Transverse colon (tissue), 4 donors: Measurements from ENCODE around the gene ERI2. TPM values are rescaled to one million over a fixed set of nuclear protein-coding genes. Genes with fewer than 3 reads are reported as not detected.

Experiments
- DNase-seq: peaks from one replicate; pipeline ENCODE4 v3.0.0-alpha.2; 2019
- H3K27ac ChIP-seq, 4 donors: fragments of 200-600 bp; sonication (generic); 2 replicates each; pipeline ENCODE4 v1.5.1; 2016 to 2018; ENCODE audit warnings: inconsistent platforms in 4 of 4
- H3K27me3 ChIP-seq: fragments of 200-600 bp; sonication (generic); 2 replicates; pipeline ENCODE4 v1.5.1; 2017; ENCODE audit warnings: inconsistent platforms
- H3K36me3 ChIP-seq, 4 donors: fragments of 200-600 bp; sonication (generic); 2 replicates each; pipeline ENCODE4 v1.5.1; 2017 to 2019; ENCODE audit warnings: inconsistent platforms in 4 of 4
- H3K4me1 ChIP-seq, 4 donors: fragments of 200-600 bp; sonication (generic); 2 replicates each; pipeline ENCODE4 v1.5.1; 2017 to 2020; ENCODE audit warnings: inconsistent platforms in 4 of 4
- H3K4me3 ChIP-seq, 4 donors: fragments of 200-600 bp; sonication (generic); 1 replicate in 1 of 4; 2 replicates in 3 of 4; pipeline versions ENCODE4 v1.5.1 to v1.6.1; 2017 to 2019; ENCODE audit warnings: inconsistent platforms in 4 of 4
- H3K9me3 ChIP-seq, 2 donors: fragments of 200-600 bp; sonication (generic); 2 replicates each; pipeline ENCODE4 v1.5.1; 2017 to 2019; ENCODE audit warnings: inconsistent platforms in 2 of 2
- EP300 ChIP-seq: sonication (generic); formaldehyde crosslinking; IDR thresholded peaks from one replicate; pipeline ENCODE4 v1.6.1; 2017; ENCODE audit warnings: antibody characterized with exemption, low read depth
- POLR2A ChIP-seq: fragments of 450-650 bp; IDR thresholded peaks from one replicate; pipeline ENCODE4 v1.6.1; 2016; ENCODE audit warnings: antibody characterized with exemption, mild to moderate bottlenecking, moderate library complexity
- POLR2AphosphoS5 ChIP-seq, 3 donors: sonication (generic); formaldehyde crosslinking; IDR thresholded peaks; one replicate each; pipeline ENCODE4 v1.6.1; 2016; ENCODE audit warnings: antibody characterized with exemption in 3 of 3
- WGBS, 2 donors: methylation state at CpG; one replicate each; pipeline ENCODE4 v1.1.5; 2018; ENCODE audit warnings: low coverage in 1 of 2; 5-methylcytosine and 5-hydroxymethylcytosine counted together
- in situ Hi-C, 4 donors: fragments of 200-750 bp; cut with MboI; loops; one replicate each; pipeline versions ENCODE4 v1.15.0 to v1.15.1; 2017; ENCODE audit warnings: low sequenced_read_pairs in 3 of 4, low pct_ligation_motif_present in 1 of 4, low pct_unique_long_range_greater_than_20kb in 1 of 4
- intact Hi-C: fragments of 100-400 bp; cut with DNase I; formaldehyde crosslinking; loops from one replicate; pipeline ENCODE4 v1.15.1; 2023; ENCODE audit warnings: low total_unique reads
- total RNA-seq, 4 donors: library from RNA; depleted of rRNA; stranded (reverse); fragments of >200 nt; gene quantifications; one replicate each; pipeline ENCODE4 v1.1.0, GENCODE V29; 2016
- TF ChIP-seq, protein P1 (sequence below), 5 experiments: fragments of 200-600 bp in 3 of 5; fragments of 450-650 bp in 2 of 5; sonication (generic) in 3 of 5; IDR thresholded peaks; 1 replicate in 2 of 5; 2 replicates in 3 of 5; pipeline ENCODE4 v1.5.1; 2016 to 2017; ENCODE audit warnings: antibody characterized with exemption in 5 of 5, inconsistent platforms in 3 of 5, mild to moderate bottlenecking in 2 of 5, moderate library complexity in 1 of 5

ERI2 gene
- total RNA-seq, 4 donors from 2014 or later: 9.0 to 55.1 (median 30.0) TPM

- TF ChIP-seq POLR2A (no peak), EP300 (no peak), POLR2AphosphoS5 (IDR thresholded peaks at IDR 0.05) (no peak)
- TF ChIP-seq, protein P1, sequence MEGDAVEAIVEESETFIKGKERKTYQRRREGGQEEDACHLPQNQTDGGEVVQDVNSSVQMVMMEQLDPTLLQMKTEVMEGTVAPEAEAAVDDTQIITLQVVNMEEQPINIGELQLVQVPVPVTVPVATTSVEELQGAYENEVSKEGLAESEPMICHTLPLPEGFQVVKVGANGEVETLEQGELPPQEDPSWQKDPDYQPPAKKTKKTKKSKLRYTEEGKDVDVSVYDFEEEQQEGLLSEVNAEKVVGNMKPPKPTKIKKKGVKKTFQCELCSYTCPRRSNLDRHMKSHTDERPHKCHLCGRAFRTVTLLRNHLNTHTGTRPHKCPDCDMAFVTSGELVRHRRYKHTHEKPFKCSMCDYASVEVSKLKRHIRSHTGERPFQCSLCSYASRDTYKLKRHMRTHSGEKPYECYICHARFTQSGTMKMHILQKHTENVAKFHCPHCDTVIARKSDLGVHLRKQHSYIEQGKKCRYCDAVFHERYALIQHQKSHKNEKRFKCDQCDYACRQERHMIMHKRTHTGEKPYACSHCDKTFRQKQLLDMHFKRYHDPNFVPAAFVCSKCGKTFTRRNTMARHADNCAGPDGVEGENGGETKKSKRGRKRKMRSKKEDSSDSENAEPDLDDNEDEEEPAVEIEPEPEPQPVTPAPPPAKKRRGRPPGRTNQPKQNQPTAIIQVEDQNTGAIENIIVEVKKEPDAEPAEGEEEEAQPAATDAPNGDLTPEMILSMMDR (IDR thresholded peaks at IDR 0.05): no peak
- in situ Hi-C loops: no loop called here
- Histone ChIP-seq H3K36me3 (no peaks in the 10 kb centered on the region), H3K27ac (no peak overlapping the region), H3K4me1 (no peaks in the 10 kb centered on the region), H3K9me3 (no peaks in the 10 kb centered on the region), H3K4me3 (no peak overlapping the region), H3K27me3 (no peaks in the 10 kb centered on the region)
- intact Hi-C loops: no loop called here
- no peak for DNase-seq
- 90 to 100% methylated on average over 1 of the region's 1 CpG for WGBS, 2 donors
These were observed 51.0 kb downstream of the ERI2 start for GRCh38 chr16:20755238-20755637.

GRCh38 chr16:20753727-20754126 lies 52.5 kb downstream of the ERI2 start:
- WGBS, 2 donors: 85 to 86% methylated on average over 1 of the region's 1 CpG
- TF ChIP-seq, protein P1 (IDR thresholded peaks at IDR 0.05): no peak
- TF ChIP-seq POLR2AphosphoS5 (IDR thresholded peaks at IDR 0.05) (no peak), EP300 (no peak), POLR2A (no peak)
- in situ Hi-C loops: no loop called here

GRCh38 chr16:20750558-20750957 lies 55.7 kb downstream of the ERI2 start:
- TF ChIP-seq, protein P1 (IDR thresholded peaks at IDR 0.05): no peak
- TF ChIP-seq EP300 (no peak), POLR2A (no peak), POLR2AphosphoS5 (IDR thresholded peaks at IDR 0.05) (no peak)
- Histone ChIP-seq H3K4me1 (no peaks in the 10 kb centered on the region), H3K4me3 (no peak overlapping the region), H3K27ac (no peak overlapping the region), H3K9me3 (peaks cover 0 to 9% of the 10 kb centered on the region in 2 donors), H3K36me3 (no peaks in the 10 kb centered on the region), H3K27me3 (no peaks in the 10 kb centered on the region)
- no peak for DNase-seq
- intact Hi-C loops: no loop called here
- WGBS, 2 donors: 89% methylated on average over 1 of the region's 1 CpG; no CpG with 5 or more reads in 1 of the 2 donors
- in situ Hi-C loops: no loop called here

More at GRCh38 chr16:20753727-20754126, 52.5 kb downstream of the ERI2 start:
- no peaks in the 10 kb centered on the region for H3K36me3 ChIP-seq
- H3K27me3 ChIP-seq: no peaks in the 10 kb centered on the region
- intact Hi-C loops: no loop called here
- no peak overlapping the region for H3K27ac ChIP-seq
- H3K4me3 ChIP-seq: no peak overlapping the region
- H3K9me3 ChIP-seq: no peaks in the 10 kb centered on the region
- no peaks in the 10 kb centered on the region for H3K4me1 ChIP-seq
- DNase-seq: no peak

GRCh38 chr16:20749474-20749873 lies 56.8 kb downstream of the ERI2 start:
- H3K36me3 ChIP-seq: no peaks in the 10 kb centered on the region
- intact Hi-C loops: no loop called here
- no peaks in the 10 kb centered on the region for H3K27me3 ChIP-seq
- 96% methylated on average over 1 of the region's 1 CpG; no CpG with 5 or more reads in 1 of the 2 donors for WGBS, 2 donors
- no peak for TF ChIP-seq EP300
- no peak for TF ChIP-seq POLR2A
- TF ChIP-seq, protein P1 (IDR thresholded peaks at IDR 0.05): no peak
- no peak for TF ChIP-seq POLR2AphosphoS5 (IDR thresholded peaks at IDR 0.05)
- no peak overlapping the region for H3K27ac ChIP-seq
- no peak overlapping the region for H3K4me3 ChIP-seq
- no peaks in the 10 kb centered on the region for H3K4me1 ChIP-seq
- DNase-seq: no peak
- H3K9me3 ChIP-seq: peaks cover 0 to 9% of the 10 kb centered on the region in 2 donors
- in situ Hi-C loops: no loop called here
